Endothelial cell of umbilical vein (primary cell): ENCODE measurements around the gene ANKRD16. TPM values are rescaled to one million over a fixed set of nuclear protein-coding genes. Genes with fewer than 3 reads are reported as not detected.

ENCODE experiments used
- BruUV-seq: library from RNA; stranded (reverse); fragments of 400-500 nt; replicated peaks from 2 replicates; lab custom pipeline; 2021; lab: Mats Ljungman, UMichigan
- CTCF ChIA-PET: fragments of 300-600, 350-600 bp; sonication (Branson Sonifier 250); formaldehyde crosslinking; loops from one replicate; lab custom pipeline; 2021; ENCODE audit warnings: antibody characterized with exemption, inconsistent platforms; lab: Charles Lee
- POLR2A ChIA-PET: fragments of 300-600, 350-600 bp; sonication (Branson Sonifier 250); formaldehyde crosslinking; loops from one replicate; lab custom pipeline; 2021; ENCODE audit warnings: antibody characterized with exemption, inconsistent platforms; lab: Charles Lee
- DNase-seq: peaks from one replicate; pipeline ENCODE4 v3.0.0-alpha.2; 2011; ENCODE audit warnings: low read depth, low spot score
- FAIRE-seq: peaks from 2 replicates; lab custom pipeline; 2011; peaks lifted over from hg19 to GRCh38; lab: Jason Lieb, UNC
- H2AFZ ChIP-seq: 2 replicates; pipeline ENCODE4 v1.6.0; 2012; ENCODE audit warnings: low read depth, low read length, control low read depth, inconsistent platforms
- H3K27ac ChIP-seq: 2 replicates; pipeline ENCODE4 v1.5.1; 2011; ENCODE audit warnings: low read depth, mild to moderate bottlenecking, control low read depth, low read length, moderate library complexity; ENCODE audit not compliant: insufficient read depth
- H3K27me3 ChIP-seq, 2 experiments: 2 replicates each; pipeline versions ENCODE4 v1.6.0 to v1.6.1; 2011; ENCODE audit warnings: low read length in 2 of 2, mixed read lengths in 1 of 2; ENCODE audit not compliant: control insufficient read depth in 2 of 2, insufficient read depth in 2 of 2
- H3K36me3 ChIP-seq, 2 experiments: 2 replicates in 1 of 2; 3 replicates in 1 of 2; pipeline ENCODE4 v1.5.1; 2011; ENCODE audit warnings: low read length in 2 of 2, mild to moderate bottlenecking in 1 of 2, moderate library complexity in 1 of 2; ENCODE audit not compliant: control insufficient read depth in 2 of 2, insufficient read depth in 2 of 2; ENCODE audit errors: extremely low read depth in 1 of 2
- H3K4me1 ChIP-seq: 3 replicates; pipeline ENCODE4 v1.5.1; 2011; ENCODE audit warnings: mild to moderate bottlenecking, low read length; ENCODE audit not compliant: control insufficient read depth, insufficient read depth; ENCODE audit errors: extremely low read depth
- H3K4me2 ChIP-seq: 2 replicates; pipeline ENCODE4 v1.6.1; 2011; ENCODE audit warnings: low read length, control low read depth, mixed read lengths; ENCODE audit not compliant: insufficient read depth
- H3K4me3 ChIP-seq, 3 experiments: fragments of 200-600 bp in 1 of 3; sonication (generic), shearing (Covaris generic) in 1 of 3; replicated peaks in 1 of 3; 2 replicates each; pipeline ENCODE4 v1.5.1; 2011 to 2016; ENCODE audit warnings: control low read depth in 3 of 3, low read length in 3 of 3, mild to moderate bottlenecking in 2 of 3, inconsistent platforms in 1 of 3, low read depth in 1 of 3, moderate library complexity in 1 of 3; ENCODE audit not compliant: insufficient read depth in 1 of 3
- H3K79me2 ChIP-seq: 2 replicates; pipeline ENCODE4 v1.6.0; 2012; ENCODE audit warnings: low read length, inconsistent platforms; ENCODE audit not compliant: control insufficient read depth, insufficient read depth
- H3K9ac ChIP-seq: replicated peaks from 2 replicates; pipeline ENCODE3; 2011; ENCODE audit warnings: low read length, control low read depth; ENCODE audit not compliant: insufficient read depth; ENCODE audit errors: extremely low read depth
- H3K9me1 ChIP-seq: replicated peaks from 3 replicates; pipeline ENCODE4 v1.6.0; 2011; ENCODE audit warnings: mild to moderate bottlenecking, low read length; ENCODE audit not compliant: control insufficient read depth, insufficient read depth; ENCODE audit errors: extremely low read depth
- H3K9me3 ChIP-seq: replicated peaks from 2 replicates; pipeline ENCODE4 v1.5.1; 2012; ENCODE audit warnings: low read length, inconsistent platforms; ENCODE audit not compliant: control insufficient read depth, insufficient read depth
- H4K20me1 ChIP-seq: replicated peaks from 2 replicates; pipeline ENCODE3; 2011; ENCODE audit warnings: mild to moderate bottlenecking, low read length; ENCODE audit not compliant: control insufficient read depth, insufficient read depth; ENCODE audit errors: extremely low read depth
- EZH2 ChIP-seq: IDR thresholded peaks from 2 replicates; pipeline ENCODE4 v1.6.1; 2012; ENCODE audit warnings: borderline replicate concordance, low read depth, mild to moderate bottlenecking, moderate library complexity, low read length, inconsistent platforms; ENCODE audit not compliant: severe bottlenecking
- FOS ChIP-seq: IDR thresholded peaks from 2 replicates; pipeline ENCODE4 v1.6.1; 2011; ENCODE audit warnings: mild to moderate bottlenecking, low read length, moderate library complexity, borderline replicate concordance; ENCODE audit not compliant: insufficient read depth
- GATA2 ChIP-seq: IDR thresholded peaks from 2 replicates; pipeline ENCODE4 v1.7.0; 2011; ENCODE audit warnings: low read depth, mild to moderate bottlenecking, moderate library complexity, mixed read lengths, low read length; ENCODE audit not compliant: insufficient read length, insufficient read depth
- JUN ChIP-seq: IDR thresholded peaks from 2 replicates; pipeline ENCODE4 v1.6.1; 2011; ENCODE audit warnings: borderline replicate concordance, low read depth; ENCODE audit not compliant: insufficient read length, insufficient read depth
- MYC ChIP-seq: IDR thresholded peaks from one replicate; pipeline ENCODE4 v1.6.1; 2011; ENCODE audit warnings: mild to moderate bottlenecking, low read depth, low read length
- POLR2A ChIP-seq: IDR thresholded peaks from 2 replicates; pipeline ENCODE4 v1.6.1; 2012; ENCODE audit warnings: low read depth, mild to moderate bottlenecking, control low read depth, low read length
- POLR2AphosphoS5 ChIP-seq: IDR thresholded peaks from 2 replicates; pipeline ENCODE4 v1.6.1; 2012; ENCODE audit warnings: low read depth, mild to moderate bottlenecking, control low read depth, low read length, moderate library complexity; ENCODE audit not compliant: insufficient read depth
- dilution Hi-C: fragments of 300-500 bp; cut with MboI; formaldehyde crosslinking; loops from one replicate; pipeline ENCODE4 v1.15.0; 2019; ENCODE audit warnings: low sequenced_read_pairs; ENCODE audit not compliant: extremely low pct_ligation_motif_present
- intact Hi-C: fragments of 100-400 bp; cut with micrococcal nuclease; formaldehyde crosslinking; loops from one replicate; pipeline ENCODE4 v1.10.0; 2022
- polyA plus RNA-seq, 4 experiments: library from polyadenylated mRNA; depleted of rRNA in 3 of 4; stranded (reverse) in 3 of 4; unstranded in 1 of 4; fragments of >200 nt; gene quantifications; 2 replicates each; pipeline versions ENCODE4 v1.2.1 to v1.2.3, GENCODE V29; 2011 to 2012; ENCODE audit warnings: missing spikeins in 1 of 4
- total RNA-seq: library from RNA; stranded (reverse); gene quantifications from 2 replicates; pipeline ENCODE4 v1.2.3, GENCODE V29; 2021
- TF ChIP-seq, protein P1 (sequence below), 2 donors: IDR thresholded peaks; 1 replicate in 1 of 2; 2 replicates in 1 of 2; pipeline ENCODE4 v1.5.1; 2011; ENCODE audit warnings: low read length in 2 of 2, mild to moderate bottlenecking in 2 of 2, moderate library complexity in 2 of 2, control low read depth in 1 of 2, inconsistent platforms in 1 of 2, low read depth in 1 of 2; ENCODE audit not compliant: insufficient read depth in 1 of 2; ENCODE audit errors: extremely low read depth in 1 of 2
- TF ChIP-seq, protein P2 (sequence below): IDR thresholded peaks from 2 replicates; pipeline ENCODE4 v1.6.1; 2011; ENCODE audit not compliant: insufficient read depth, insufficient read length

Gene ANKRD16
- total and polyA plus RNA-seq, 2 donors (not counting 3 experiments of a cell fraction or from before 2014, with no cell fraction given): 6.9 to 8.0 TPM

- H4K20me1 ChIP-seq: no peaks in the 10 kb centered on the region
- H3K4me2 ChIP-seq: no peak overlapping the region
- H3K9me1 ChIP-seq: no peaks in the 10 kb centered on the region
- TF ChIP-seq GATA2 (no peak), POLR2A (no peak), JUN (no peak), MYC (no peak), FOS (no peak), POLR2AphosphoS5 (no peak), EZH2 (no peak)
- TF ChIP-seq, protein P1, sequence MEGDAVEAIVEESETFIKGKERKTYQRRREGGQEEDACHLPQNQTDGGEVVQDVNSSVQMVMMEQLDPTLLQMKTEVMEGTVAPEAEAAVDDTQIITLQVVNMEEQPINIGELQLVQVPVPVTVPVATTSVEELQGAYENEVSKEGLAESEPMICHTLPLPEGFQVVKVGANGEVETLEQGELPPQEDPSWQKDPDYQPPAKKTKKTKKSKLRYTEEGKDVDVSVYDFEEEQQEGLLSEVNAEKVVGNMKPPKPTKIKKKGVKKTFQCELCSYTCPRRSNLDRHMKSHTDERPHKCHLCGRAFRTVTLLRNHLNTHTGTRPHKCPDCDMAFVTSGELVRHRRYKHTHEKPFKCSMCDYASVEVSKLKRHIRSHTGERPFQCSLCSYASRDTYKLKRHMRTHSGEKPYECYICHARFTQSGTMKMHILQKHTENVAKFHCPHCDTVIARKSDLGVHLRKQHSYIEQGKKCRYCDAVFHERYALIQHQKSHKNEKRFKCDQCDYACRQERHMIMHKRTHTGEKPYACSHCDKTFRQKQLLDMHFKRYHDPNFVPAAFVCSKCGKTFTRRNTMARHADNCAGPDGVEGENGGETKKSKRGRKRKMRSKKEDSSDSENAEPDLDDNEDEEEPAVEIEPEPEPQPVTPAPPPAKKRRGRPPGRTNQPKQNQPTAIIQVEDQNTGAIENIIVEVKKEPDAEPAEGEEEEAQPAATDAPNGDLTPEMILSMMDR (IDR thresholded peaks at IDR 0.05; ENCODE audit: extremely low read depth in 1 of 2, insufficient read depth in 1 of 2, low read depth in 1 of 2, low read length in 2 of 2): no peak
- TF ChIP-seq, protein P2, sequence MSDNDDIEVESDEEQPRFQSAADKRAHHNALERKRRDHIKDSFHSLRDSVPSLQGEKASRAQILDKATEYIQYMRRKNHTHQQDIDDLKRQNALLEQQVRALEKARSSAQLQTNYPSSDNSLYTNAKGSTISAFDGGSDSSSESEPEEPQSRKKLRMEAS: no peak
- no peaks in the 10 kb centered on the region for H3K27me3 ChIP-seq
- no peak overlapping the region for H3K27ac ChIP-seq
- dilution Hi-C loops (no loop called here), intact Hi-C loops (no loop called here)
- no peak overlapping the region for H3K9ac ChIP-seq
- BruUV-seq: no TSS peak
- no peaks in the 10 kb centered on the region for H3K9me3 ChIP-seq
- no peak overlapping the region for H3K4me3 ChIP-seq
- H3K4me1 ChIP-seq: peaks cover 19% of the 10 kb centered on the region
- CTCF ChIA-PET: interaction anchor here (1.3 kb wide), 1 partner anchor 14 kb away, joined by 3 read pairs; no protein-coding TSS in a partner anchor
- POLR2A ChIA-PET: no interaction called here
- FAIRE-seq: no peak
- peaks cover 20% of the 10 kb centered on the region for H3K79me2 ChIP-seq
- DNase-seq: no peak
- H3K36me3 ChIP-seq: peaks cover 4 to 8% of the 10 kb centered on the region in 2 experiments
- no peak overlapping the region for H2AFZ ChIP-seq
Measured at GRCh38 chr10:5887029-5887428, 2.7 kb downstream of the ANKRD16 start.
